HL-60 (cell line): Measurements from ENCODE around the gene FGFR3.

Experiments used
- DNase-seq, 2 experiments: peaks; one replicate each; pipeline ENCODE4 v3.0.0-alpha.2; 2010 to 2020; ENCODE audit warnings: low read depth in 1 of 2, low spot score in 1 of 2
- H3K27ac ChIP-seq: fragments of 250-450 bp; sonication (Bioruptor Pico); replicated peaks from 2 replicates; pipeline ENCODE4 v1.5.1; 2020; ENCODE audit warnings: mild to moderate bottlenecking, moderate library complexity
- H3K27me3 ChIP-seq: fragments of 250-450 bp; sonication (Bioruptor Pico); 2 replicates; pipeline ENCODE4 v1.5.1; 2021; ENCODE audit warnings: mild to moderate bottlenecking, moderate library complexity; ENCODE audit not compliant: insufficient read depth, poor library complexity, severe bottlenecking
- H3K4me3 ChIP-seq: replicated peaks from 2 replicates; pipeline ENCODE4 v1.5.1; 2011; ENCODE audit warnings: mild to moderate bottlenecking, control low read depth, low read length; ENCODE audit not compliant: insufficient read depth
- CTCF ChIP-seq: IDR thresholded peaks from one replicate; pipeline ENCODE4 v1.5.1; 2011; ENCODE audit warnings: low read length, control low read depth, inconsistent platforms; ENCODE audit not compliant: insufficient read depth
- GABPA ChIP-seq: IDR thresholded peaks from 2 replicates; pipeline ENCODE4 v1.6.1; 2012; ENCODE audit warnings: low read depth
- POLR2AphosphoS5 ChIP-seq: IDR thresholded peaks from 2 replicates; pipeline ENCODE4 v1.6.1; 2012; ENCODE audit warnings: low read depth
- REST ChIP-seq: IDR thresholded peaks from 2 replicates; pipeline ENCODE4 v1.6.1; 2012; ENCODE audit warnings: low read depth; ENCODE audit not compliant: insufficient replicate concordance
- SPI1 ChIP-seq: IDR thresholded peaks from 2 replicates; pipeline ENCODE4 v1.6.1; 2012; ENCODE audit warnings: low read depth, mild to moderate bottlenecking, borderline replicate concordance

Gene FGFR3

GRCh38 chr4:1751919-1752283, 41.2 kb upstream of the FGFR3 start:
- no peak for TF ChIP-seq GABPA
- no peaks in the 10 kb centered on the region for H3K27me3 ChIP-seq
- no peak for DNase-seq
- no peak overlapping the region for H3K27ac ChIP-seq
- H3K4me3 ChIP-seq, result no peak overlapping the region

GRCh38 chr4:1752284-1753041, 40.6 kb upstream of the FGFR3 start:
- H3K27ac ChIP-seq, result peak overlapping the region; percentile 78
- DNase-seq, result peak; percentile 32 to 53
- no peak overlapping the region for H3K4me3 ChIP-seq
- H3K27me3 ChIP-seq, result no peaks in the 10 kb centered on the region
- peak; percentile 67; the same call in 1 of the 2 replicates for TF ChIP-seq SPI1
- TF ChIP-seq REST, result no peak

- no peak overlapping the region for H3K4me3 ChIP-seq
- H3K27me3 ChIP-seq, result no peaks in the 10 kb centered on the region
- TF ChIP-seq SPI1 (peak; percentile 56; the same call in 1 of the 2 replicates), CTCF (no peak), POLR2AphosphoS5 (no peak)
- DNase-seq, result no peak
- peak overlapping the region; percentile 78 for H3K27ac ChIP-seq
Observed at GRCh38 chr4:1753294-1753696, 39.8 kb upstream of the FGFR3 start.

- TF ChIP-seq GABPA (no peak), CTCF (no peak), POLR2AphosphoS5 (no peak), REST (no peak)
- Histone ChIP-seq H3K4me3 (no peak overlapping the region), H3K27me3 (no peaks in the 10 kb centered on the region), H3K27ac (peak overlapping the region; percentile 78)
- no peak for DNase-seq
Observed at GRCh38 chr4:1753697-1754311, 39.3 kb upstream of the FGFR3 start.

- no peaks in the 10 kb centered on the region for H3K27me3 ChIP-seq
- no peak for DNase-seq
- H3K4me3 ChIP-seq, result no peak overlapping the region
Observed at GRCh38 chr4:1754336-1754735, 38.8 kb upstream of the FGFR3 start.

More at GRCh38 chr4:1754336-1754735, 38.8 kb upstream of the FGFR3 start:
- no peak overlapping the region for H3K27ac ChIP-seq
- TF ChIP-seq GABPA (no peak), SPI1 (no peak), REST (no peak), POLR2AphosphoS5 (no peak), CTCF (no peak)
